ENCODE results near the gene SBF2.

SBF2 gene

DNA sequence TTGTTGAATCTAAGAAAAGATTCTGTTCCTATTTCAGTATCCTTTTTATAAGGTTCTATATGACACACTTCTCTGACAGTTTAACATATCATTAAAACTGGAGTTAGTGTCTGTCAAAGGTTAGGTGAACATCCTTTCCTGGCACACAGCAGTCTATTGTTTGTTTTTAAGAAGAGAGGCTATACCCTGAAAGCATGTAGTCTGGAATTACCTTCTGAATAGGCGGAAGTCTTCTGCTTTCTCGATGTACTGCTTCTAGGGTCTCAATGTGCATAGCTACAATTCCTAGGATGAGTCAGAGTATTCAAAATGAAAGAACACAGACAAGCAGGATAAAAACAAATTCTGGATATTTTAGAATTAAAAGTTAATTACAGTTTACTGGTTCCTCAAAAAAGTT is 441.6 kb downstream of the SBF2 start:
- DNase-seq (ENCODE audit: low spot score), result no peak

DNA sequence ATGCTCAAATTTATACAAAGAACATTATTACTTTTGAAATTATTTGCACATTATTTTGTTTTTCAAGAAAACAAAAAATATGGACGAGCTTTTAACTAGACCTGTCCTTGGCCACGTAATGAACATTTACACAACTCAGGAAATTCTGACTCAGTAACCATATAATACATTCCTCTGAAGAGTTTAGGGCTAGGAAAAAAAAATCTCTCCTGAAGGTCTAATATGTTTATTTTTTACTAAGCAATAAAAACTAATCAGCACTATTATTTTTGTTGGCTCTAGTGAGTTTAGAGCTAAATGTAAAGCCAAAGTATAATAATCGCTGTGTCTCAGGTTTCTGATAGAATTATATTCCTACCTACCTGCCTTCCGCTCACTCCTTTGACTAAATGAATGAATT is 442.7 kb downstream of the SBF2 start:
- no peak for DNase-seq (ENCODE audit: low spot score)

- DNase-seq (ENCODE audit: low spot score), result no peak
Observed at GRCh38 chr11:9850224-9850895, 443.7 kb downstream of the SBF2 start.

GRCh38 chr11:9849389-9849788 is 444.6 kb downstream of the SBF2 start:
- DNase-seq (ENCODE audit: low spot score), result no peak

GRCh38 chr11:9847636-9848035 is 446.4 kb downstream of the SBF2 start:
- DNase-seq (ENCODE audit: low spot score), result peak; percentile 37

- no peak for DNase-seq (ENCODE audit: low spot score)
Observed at GRCh38 chr11:9842923-9843322, 451.1 kb downstream of the SBF2 start.

GRCh38 chr11:9840460-9841004 is 453.5 kb downstream of the SBF2 start:
- DNase-seq (ENCODE audit: low spot score), result no peak

- no peak for DNase-seq (ENCODE audit: low spot score)
Observed at GRCh38 chr11:9839550-9839949, 454.5 kb downstream of the SBF2 start.

DNA sequence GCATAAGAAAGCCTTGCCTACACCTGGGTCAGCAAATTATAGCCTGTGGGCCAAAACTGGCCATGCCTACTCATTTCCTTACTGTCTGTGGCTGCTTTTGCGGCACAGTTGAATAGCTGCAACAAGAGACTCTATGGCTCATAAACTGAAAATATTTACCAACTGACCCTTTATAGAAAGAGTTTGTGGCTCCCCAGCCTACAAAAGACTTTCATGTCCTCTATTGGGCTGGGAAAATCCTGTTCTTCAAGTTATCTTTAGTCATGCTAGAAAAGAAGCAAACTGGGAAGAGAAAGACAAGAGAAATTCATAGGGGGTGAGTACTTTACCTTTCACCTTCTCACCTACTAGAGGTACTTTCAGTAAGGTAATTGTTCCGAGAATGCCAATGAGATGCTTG is 455.1 kb downstream of the SBF2 start:
- no peak for DNase-seq (ENCODE audit: low spot score)

DNA sequence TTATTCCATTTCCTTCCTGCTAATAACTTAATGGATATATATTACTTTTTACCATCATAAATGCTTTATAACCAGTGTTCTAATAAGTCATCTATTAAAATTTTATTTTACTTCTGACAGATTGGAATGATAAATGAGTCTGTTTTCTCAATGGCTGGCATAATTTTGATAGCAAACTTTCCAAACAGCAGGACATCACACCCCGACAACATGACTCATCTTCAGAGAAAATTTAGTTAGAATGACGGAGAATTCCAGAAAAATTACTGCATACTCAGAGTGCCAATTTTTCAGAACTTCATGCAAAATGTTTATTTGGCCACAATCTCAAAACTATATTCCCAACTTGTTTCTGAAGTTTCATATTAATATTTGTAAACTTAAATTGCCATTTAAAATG is 455.8 kb downstream of the SBF2 start:
- no peak for DNase-seq (ENCODE audit: low spot score)

GRCh38 chr11:9834291-9834690 is 459.7 kb downstream of the SBF2 start:
- no peak for DNase-seq (ENCODE audit: low spot score)

GRCh38 chr11:9831122-9831521 is 462.9 kb downstream of the SBF2 start:
- no peak for DNase-seq (ENCODE audit: low spot score)

- no peak for DNase-seq (ENCODE audit: low spot score)
Observed at GRCh38 chr11:9827708-9828107, 466.3 kb downstream of the SBF2 start.

GRCh38 chr11:9826390-9826789 is 467.6 kb downstream of the SBF2 start:
- DNase-seq (ENCODE audit: low spot score), result no peak

- DNase-seq (ENCODE audit: low spot score), result no peak
Observed at GRCh38 chr11:9825895-9826294, 468.1 kb downstream of the SBF2 start.

DNA sequence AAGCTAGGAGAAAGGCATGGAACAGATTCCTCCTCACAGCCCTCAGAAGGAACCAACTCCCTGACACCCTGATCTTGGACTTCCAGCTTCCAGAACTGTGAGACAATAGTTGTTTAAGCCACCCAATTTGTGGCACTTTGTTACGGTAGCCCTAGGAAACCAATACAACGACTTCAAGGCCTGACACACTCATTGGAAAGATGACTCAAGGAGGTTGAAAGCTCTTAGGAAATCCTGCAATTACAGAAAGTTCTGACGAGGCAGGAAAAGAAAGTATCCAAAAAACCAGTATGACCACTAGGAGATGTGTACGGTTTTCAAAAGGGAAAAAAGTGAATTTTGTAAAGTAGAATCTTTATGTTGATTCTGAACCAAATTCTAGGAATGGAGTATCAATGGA is 468.7 kb downstream of the SBF2 start:
- no peak for DNase-seq (ENCODE audit: low spot score)

GRCh38 chr11:9823887-9824385 is 470.1 kb downstream of the SBF2 start:
- no peak for DNase-seq (ENCODE audit: low spot score)

GRCh38 chr11:9823439-9823838 is 470.6 kb downstream of the SBF2 start:
- DNase-seq (ENCODE audit: low spot score), result no peak

GRCh38 chr11:9821008-9821752 is 472.8 kb downstream of the SBF2 start:
- no peak for DNase-seq (ENCODE audit: low spot score)

DNA sequence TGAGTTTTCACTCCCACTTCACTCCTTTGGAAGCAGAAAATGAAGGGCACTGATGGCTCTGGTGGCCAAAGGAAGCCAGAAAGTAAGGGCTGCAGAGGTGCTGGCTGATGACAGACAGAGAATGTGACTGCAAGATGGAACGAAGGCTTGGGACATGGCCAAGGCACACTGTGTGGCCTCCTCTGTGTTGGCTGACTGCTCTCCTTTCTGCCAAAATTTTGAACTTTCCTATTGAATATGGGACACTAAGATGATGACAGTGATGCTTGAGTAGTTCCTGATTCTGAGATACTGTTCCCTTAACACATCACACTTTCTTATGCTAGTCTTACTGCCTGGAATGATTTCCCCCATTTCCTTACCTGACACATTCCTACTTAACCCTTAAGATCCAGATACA is 473.8 kb downstream of the SBF2 start:
- DNase-seq (ENCODE audit: low spot score), result no peak

DNA sequence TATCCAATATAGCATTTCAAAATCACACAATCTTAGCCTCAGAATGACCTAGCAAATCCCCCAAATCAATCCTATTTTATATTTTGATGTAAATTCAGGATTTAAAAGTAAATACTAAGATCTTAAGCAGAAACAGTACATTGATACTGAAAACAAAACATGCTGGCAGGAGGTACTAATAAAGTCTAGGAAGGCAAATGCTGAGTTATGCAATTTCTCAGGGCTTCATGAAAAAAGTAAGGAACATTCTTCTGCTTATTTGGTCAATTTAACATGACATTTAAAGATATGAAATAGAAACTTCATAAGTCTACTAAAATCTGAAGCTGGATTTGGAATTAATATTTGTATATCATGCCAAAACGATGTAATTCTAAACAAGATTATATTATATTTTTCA is 476.8 kb downstream of the SBF2 start:
- DNase-seq (ENCODE audit: low spot score), result no peak

GRCh38 chr11:9815486-9816136 is 478.4 kb downstream of the SBF2 start:
- DNase-seq (ENCODE audit: low spot score), result no peak

GRCh38 chr11:9814108-9814507 is 479.9 kb downstream of the SBF2 start:
- no peak for DNase-seq (ENCODE audit: low spot score)

Data from putamen (tissue), 1 donor.